BLaER1 (cell line): ENCODE results near the gene WIPF3.

ENCODE experiments used
- H3K27ac ChIP-seq: shearing (Covaris generic); formaldehyde crosslinking; 2 replicates; pipeline ENCODE4 v1.8.1; 2022
- H3K27me3 ChIP-seq: shearing (Covaris generic); formaldehyde crosslinking; 2 replicates; pipeline ENCODE4 v1.8.1; 2022
- H3K36me3 ChIP-seq: shearing (Covaris generic); formaldehyde crosslinking; 2 replicates; pipeline ENCODE4 v1.8.1; 2022
- H3K4me1 ChIP-seq: shearing (Covaris generic); formaldehyde crosslinking; 2 replicates; pipeline ENCODE4 v1.8.1; 2022
- H3K4me2 ChIP-seq: shearing (Covaris generic); formaldehyde crosslinking; 2 replicates; pipeline ENCODE4 v1.8.1; 2022
- H3K4me3 ChIP-seq: shearing (Covaris generic); formaldehyde crosslinking; 2 replicates; pipeline ENCODE4 v1.8.1; 2022
- H3K9ac ChIP-seq: shearing (Covaris generic); formaldehyde crosslinking; 2 replicates; pipeline ENCODE4 v1.8.1; 2022
- H3K9me3 ChIP-seq: shearing (Covaris generic); formaldehyde crosslinking; 2 replicates; pipeline ENCODE4 v1.8.1; 2022
- H4K20me1 ChIP-seq: shearing (Covaris generic); formaldehyde crosslinking; 2 replicates; pipeline ENCODE4 v1.8.1; 2022
- Cebpa-rat ChIP-seq: shearing (Covaris generic); IDR thresholded peaks from 2 replicates; pipeline ENCODE4 v1.8.1; 2022

The WIPF3 gene

GRCh38 chr7:29806208-29806994, at the start of gene WIPF3:
WIPF3 (plus strand) TSS chr7:29806508; CDS start chr7:29834725, 28,217 bp downstream.
- H3K27me3 ChIP-seq = peaks cover 42% of the 10 kb centered on the region

GRCh38 chr7:29763266-29763665, 43.0 kb upstream of the WIPF3 start:
- no peak overlapping the region for H3K4me3 ChIP-seq
- H3K27me3 ChIP-seq = no peaks in the 10 kb centered on the region
- no peaks in the 10 kb centered on the region for H3K9me3 ChIP-seq
- no peak overlapping the region for H3K9ac ChIP-seq
- H3K4me2 ChIP-seq = no peak overlapping the region
- H4K20me1 ChIP-seq = no peaks in the 10 kb centered on the region
- no peaks in the 10 kb centered on the region for H3K4me1 ChIP-seq
- H3K27ac ChIP-seq = no peak overlapping the region
- no peaks in the 10 kb centered on the region for H3K36me3 ChIP-seq
- TF ChIP-seq Cebpa-rat = no peak

More at GRCh38 chr7:29806208-29806994, at the start of gene WIPF3:
- TF ChIP-seq Cebpa-rat = no peak
- H3K4me3 ChIP-seq = peak within 1 kb of the TSS; percentile 38
- H3K27ac ChIP-seq = no peak within 1 kb of the TSS
- 0 out of 2 replicates have a peak, but pooled peaks cover 6% of the 10 kb centered on the region for H3K4me1 ChIP-seq
- H4K20me1 ChIP-seq = no peaks in the 10 kb centered on the region
- no peak within 1 kb of the TSS for H3K9ac ChIP-seq
- no peak within 1 kb of the TSS for H3K4me2 ChIP-seq
- peaks cover 22% of the 10 kb centered on the region for H3K9me3 ChIP-seq
- H3K36me3 ChIP-seq = no peaks in the 10 kb centered on the region

- Histone ChIP-seq H3K9ac (no peak overlapping the region), H3K27me3 (no peaks in the 10 kb centered on the region), H4K20me1 (no peaks in the 10 kb centered on the region), H3K4me1 (no peaks in the 10 kb centered on the region), H3K4me2 (no peak overlapping the region), H3K4me3 (no peak overlapping the region), H3K27ac (no peak overlapping the region), H3K9me3 (no peaks in the 10 kb centered on the region), H3K36me3 (no peaks in the 10 kb centered on the region)
- TF ChIP-seq Cebpa-rat = no peak
Observed at GRCh38 chr7:29764227-29764626, 42.1 kb upstream of the WIPF3 start.

GRCh38 chr7:29765490-29765889, 40.8 kb upstream of the WIPF3 start:
- Histone ChIP-seq H3K4me2 (no peak overlapping the region), H3K4me3 (no peak overlapping the region), H3K4me1 (no peaks in the 10 kb centered on the region), H4K20me1 (no peaks in the 10 kb centered on the region), H3K9ac (no peak overlapping the region), H3K36me3 (no peaks in the 10 kb centered on the region), H3K27ac (no peak overlapping the region), H3K9me3 (no peaks in the 10 kb centered on the region), H3K27me3 (no peaks in the 10 kb centered on the region)
- TF ChIP-seq Cebpa-rat = no peak

- Histone ChIP-seq H3K27ac (no peak overlapping the region), H3K9me3 (no peaks in the 10 kb centered on the region), H4K20me1 (no peaks in the 10 kb centered on the region), H3K4me1 (no peaks in the 10 kb centered on the region), H3K4me3 (no peak overlapping the region), H3K9ac (no peak overlapping the region), H3K27me3 (no peaks in the 10 kb centered on the region), H3K36me3 (no peaks in the 10 kb centered on the region), H3K4me2 (no peak overlapping the region)
- no peak for TF ChIP-seq Cebpa-rat
Observed at GRCh38 chr7:29770371-29770770, 35.9 kb upstream of the WIPF3 start.

- no peaks in the 10 kb centered on the region for H3K4me1 ChIP-seq
- no peaks in the 10 kb centered on the region for H3K9me3 ChIP-seq
- TF ChIP-seq Cebpa-rat = no peak
- no peaks in the 10 kb centered on the region for H3K27me3 ChIP-seq
- no peak overlapping the region for H3K9ac ChIP-seq
- H3K27ac ChIP-seq = no peak overlapping the region
- H4K20me1 ChIP-seq = no peaks in the 10 kb centered on the region
- no peak overlapping the region for H3K4me3 ChIP-seq
- H3K4me2 ChIP-seq = no peak overlapping the region
- no peaks in the 10 kb centered on the region for H3K36me3 ChIP-seq
Observed at GRCh38 chr7:29771081-29771816, 35.1 kb upstream of the WIPF3 start.

- no peaks in the 10 kb centered on the region for H3K4me1 ChIP-seq
- H3K9ac ChIP-seq = no peak overlapping the region
- H4K20me1 ChIP-seq = no peaks in the 10 kb centered on the region
- H3K36me3 ChIP-seq = no peaks in the 10 kb centered on the region
- H3K27me3 ChIP-seq = no peaks in the 10 kb centered on the region
- H3K4me2 ChIP-seq = no peak overlapping the region
- H3K27ac ChIP-seq = no peak overlapping the region
- H3K4me3 ChIP-seq = no peak overlapping the region
- H3K9me3 ChIP-seq = no peaks in the 10 kb centered on the region; the same call in 1 of the 2 replicates
- no peak for TF ChIP-seq Cebpa-rat
Observed at GRCh38 chr7:29779017-29779416, 27.3 kb upstream of the WIPF3 start.

GRCh38 chr7:29780346-29780745, 26.0 kb upstream of the WIPF3 start:
- no peak for TF ChIP-seq Cebpa-rat
- Histone ChIP-seq H3K27ac (no peak overlapping the region), H4K20me1 (no peaks in the 10 kb centered on the region), H3K27me3 (no peaks in the 10 kb centered on the region), H3K9me3 (no peaks in the 10 kb centered on the region; the same call in 1 of the 2 replicates), H3K4me1 (no peaks in the 10 kb centered on the region), H3K9ac (no peak overlapping the region), H3K4me2 (no peak overlapping the region), H3K4me3 (no peak overlapping the region), H3K36me3 (no peaks in the 10 kb centered on the region)

- no peak for TF ChIP-seq Cebpa-rat
- Histone ChIP-seq H3K27ac (no peak overlapping the region), H3K36me3 (no peaks in the 10 kb centered on the region), H3K9ac (no peak overlapping the region), H3K9me3 (no peaks in the 10 kb centered on the region; the same call in 1 of the 2 replicates), H3K4me2 (no peak overlapping the region), H3K27me3 (no peaks in the 10 kb centered on the region), H4K20me1 (no peaks in the 10 kb centered on the region), H3K4me1 (no peaks in the 10 kb centered on the region), H3K4me3 (no peak overlapping the region)
Observed at GRCh38 chr7:29783671-29784070, 22.6 kb upstream of the WIPF3 start.

GRCh38 chr7:29793507-29793906, 12.8 kb upstream of the WIPF3 start:
- H3K36me3 ChIP-seq = no peaks in the 10 kb centered on the region
- no peak for TF ChIP-seq Cebpa-rat
- no peak overlapping the region for H3K4me2 ChIP-seq
- no peaks in the 10 kb centered on the region for H3K27me3 ChIP-seq
- no peak overlapping the region for H3K9ac ChIP-seq
- H3K4me1 ChIP-seq = no peaks in the 10 kb centered on the region
- H4K20me1 ChIP-seq = no peaks in the 10 kb centered on the region
- no peak overlapping the region for H3K4me3 ChIP-seq
- H3K9me3 ChIP-seq = no peaks in the 10 kb centered on the region
- H3K27ac ChIP-seq = no peak overlapping the region
